SJCRH30 (cell line): ENCODE results near the gene DGKQ. TPM values are rescaled to one million over a fixed set of nuclear protein-coding genes. Genes with fewer than 3 reads are reported as not detected.
"Not testable (repeated sequence)": the region's sequence is repeated elsewhere in the genome, so short reads cannot be mapped to it uniquely, and the experiment has no call there.

Experiments
- DNase-seq, 2 experiments: peaks; one replicate each; pipeline ENCODE4 v3.0.0-alpha.2; 2015 to 2020
- H3K27ac ChIP-seq: fragments of 250-450 bp; sonication (Bioruptor Pico); 2 replicates; pipeline ENCODE4 v1.5.1; 2020; ENCODE audit warnings: mild to moderate bottlenecking, moderate library complexity
- H3K27me3 ChIP-seq: fragments of 250-450 bp; sonication (Bioruptor Pico); 2 replicates; pipeline ENCODE4 v1.5.1; 2020; ENCODE audit warnings: mild to moderate bottlenecking, moderate library complexity
- H3K36me3 ChIP-seq: fragments of 250-450 bp; sonication (Bioruptor Pico); 2 replicates; pipeline ENCODE4 v1.5.1; 2020; ENCODE audit warnings: mild to moderate bottlenecking, moderate library complexity
- H3K4me1 ChIP-seq: fragments of 250-450 bp; sonication (Bioruptor Pico); 2 replicates; pipeline ENCODE4 v1.5.1; 2020; ENCODE audit warnings: mild to moderate bottlenecking, moderate library complexity
- H3K4me3 ChIP-seq: fragments of 250-450 bp; sonication (Bioruptor Pico); 2 replicates; pipeline ENCODE4 v1.5.1; 2020; ENCODE audit warnings: mild to moderate bottlenecking, moderate library complexity
- H3K9me3 ChIP-seq: fragments of 250-450 bp; sonication (Bioruptor Pico); replicated peaks from 2 replicates; pipeline ENCODE4 v1.5.1; 2020; ENCODE audit warnings: mild to moderate bottlenecking, moderate library complexity
- total RNA-seq: library from RNA; depleted of rRNA; stranded (reverse); fragments of >200 nt; shearing (Covaris generic); gene quantifications from 2 replicates; pipeline ENCODE4 v1.2.3, GENCODE V29; 2014

The DGKQ gene
- total RNA-seq, 1 experiment from 2014 or later: 2.8 TPM

DNA sequence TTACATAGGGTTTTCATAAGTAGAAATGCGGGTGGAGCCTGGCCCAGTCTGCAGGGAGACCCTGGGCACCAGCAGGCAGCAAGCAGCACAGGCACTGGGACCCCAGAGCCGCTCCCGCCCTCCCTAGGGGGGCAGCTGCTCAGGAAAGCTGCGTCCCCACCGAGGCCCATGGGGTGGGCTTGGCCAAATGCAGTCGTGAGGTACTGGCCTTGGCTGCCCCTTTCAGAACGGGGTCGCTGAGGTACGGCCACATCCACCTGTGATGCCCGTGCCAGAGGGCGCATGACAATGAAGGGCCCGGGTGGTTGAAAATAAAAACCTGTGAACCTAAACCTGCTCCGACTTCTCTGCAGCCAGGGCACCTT is 24.5 kb downstream of the DGKQ start:
- no peaks in the 10 kb centered on the region for H3K4me1 ChIP-seq
- DNase-seq: no peak
- no peaks in the 10 kb centered on the region for H3K27me3 ChIP-seq
- no peak overlapping the region for H3K4me3 ChIP-seq
- H3K27ac ChIP-seq: no peak overlapping the region
- no peaks in the 10 kb centered on the region for H3K9me3 ChIP-seq
- no peaks in the 10 kb centered on the region for H3K36me3 ChIP-seq

DNA sequence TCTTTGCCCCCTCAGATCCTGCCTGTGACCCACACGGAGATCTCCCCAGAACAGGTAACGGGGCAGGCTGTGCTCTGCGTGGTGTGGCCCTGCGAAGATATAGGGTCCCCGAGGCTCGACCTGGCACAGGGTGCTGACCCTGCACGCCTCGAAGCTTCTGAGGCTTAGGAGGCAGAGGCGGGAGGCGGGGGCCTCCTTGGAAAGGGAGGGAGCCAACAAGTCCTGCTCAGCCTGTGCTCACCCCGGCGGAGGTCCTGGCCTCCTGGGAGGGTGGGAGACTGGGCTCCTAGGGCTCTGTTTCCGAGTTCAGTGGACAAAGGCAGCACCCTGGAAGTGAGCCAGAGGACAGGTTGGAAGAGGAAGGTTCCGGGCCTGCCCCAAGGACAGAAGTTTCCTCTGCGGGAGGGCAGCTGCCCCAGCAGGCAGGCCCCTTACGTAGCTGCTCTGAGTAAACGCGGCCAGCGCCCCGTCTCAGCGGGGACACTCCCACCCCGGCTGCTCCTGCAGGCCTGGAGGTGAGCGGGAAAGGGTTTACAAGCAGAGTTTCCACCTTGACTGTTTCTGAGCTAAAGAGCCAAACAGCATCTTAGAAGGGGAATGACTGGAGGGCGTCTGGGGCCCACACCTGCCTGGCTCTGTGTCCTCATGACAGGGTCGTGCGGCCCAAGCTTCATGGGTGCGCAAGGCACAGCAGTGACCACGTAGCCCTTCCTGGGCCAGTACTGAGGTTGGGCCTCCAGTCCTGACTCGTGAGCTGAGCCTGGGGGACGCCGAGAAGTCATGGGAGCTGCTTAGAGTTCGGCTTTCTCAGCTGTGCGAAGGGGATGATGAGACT is 25.1 kb downstream of the DGKQ start:
- Histone ChIP-seq H3K27me3 (no peaks in the 10 kb centered on the region), H3K9me3 (no peaks in the 10 kb centered on the region), H3K4me1 (no peaks in the 10 kb centered on the region), H3K27ac (no peak overlapping the region), H3K4me3 (no peak overlapping the region), H3K36me3 (no peaks in the 10 kb centered on the region)
- DNase-seq: no peak

DNA sequence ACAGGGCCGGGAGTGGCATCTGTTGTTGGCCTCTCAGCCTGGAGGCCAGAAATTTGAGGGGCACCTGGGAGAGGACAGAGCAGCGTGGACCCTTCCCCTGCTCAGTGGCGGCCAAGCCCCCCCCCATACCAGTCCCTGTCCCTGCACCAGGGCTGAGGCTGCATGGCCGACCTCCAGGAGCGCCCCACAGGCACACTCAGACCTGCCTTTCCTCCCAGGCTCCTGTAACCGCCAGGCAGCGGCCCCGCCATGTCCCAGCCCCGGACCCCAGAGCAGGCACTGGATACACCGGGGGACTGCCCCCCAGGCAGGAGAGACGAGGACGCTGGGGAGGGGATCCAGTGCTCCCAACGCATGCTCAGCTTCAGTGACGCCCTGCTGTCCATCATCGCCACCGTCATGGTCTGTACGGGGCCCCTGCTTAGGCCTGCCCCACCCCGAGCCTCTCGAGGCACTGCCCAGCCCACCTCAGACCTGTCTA is 25.8 kb downstream of the DGKQ start:
- DNase-seq: no peak
- Histone ChIP-seq H3K36me3 (no peaks in the 10 kb centered on the region), H3K27me3 (no peaks in the 10 kb centered on the region), H3K4me1 (no peaks in the 10 kb centered on the region), H3K4me3 (no peak overlapping the region), H3K9me3 (no peaks in the 10 kb centered on the region), H3K27ac (no peak overlapping the region)

DNA sequence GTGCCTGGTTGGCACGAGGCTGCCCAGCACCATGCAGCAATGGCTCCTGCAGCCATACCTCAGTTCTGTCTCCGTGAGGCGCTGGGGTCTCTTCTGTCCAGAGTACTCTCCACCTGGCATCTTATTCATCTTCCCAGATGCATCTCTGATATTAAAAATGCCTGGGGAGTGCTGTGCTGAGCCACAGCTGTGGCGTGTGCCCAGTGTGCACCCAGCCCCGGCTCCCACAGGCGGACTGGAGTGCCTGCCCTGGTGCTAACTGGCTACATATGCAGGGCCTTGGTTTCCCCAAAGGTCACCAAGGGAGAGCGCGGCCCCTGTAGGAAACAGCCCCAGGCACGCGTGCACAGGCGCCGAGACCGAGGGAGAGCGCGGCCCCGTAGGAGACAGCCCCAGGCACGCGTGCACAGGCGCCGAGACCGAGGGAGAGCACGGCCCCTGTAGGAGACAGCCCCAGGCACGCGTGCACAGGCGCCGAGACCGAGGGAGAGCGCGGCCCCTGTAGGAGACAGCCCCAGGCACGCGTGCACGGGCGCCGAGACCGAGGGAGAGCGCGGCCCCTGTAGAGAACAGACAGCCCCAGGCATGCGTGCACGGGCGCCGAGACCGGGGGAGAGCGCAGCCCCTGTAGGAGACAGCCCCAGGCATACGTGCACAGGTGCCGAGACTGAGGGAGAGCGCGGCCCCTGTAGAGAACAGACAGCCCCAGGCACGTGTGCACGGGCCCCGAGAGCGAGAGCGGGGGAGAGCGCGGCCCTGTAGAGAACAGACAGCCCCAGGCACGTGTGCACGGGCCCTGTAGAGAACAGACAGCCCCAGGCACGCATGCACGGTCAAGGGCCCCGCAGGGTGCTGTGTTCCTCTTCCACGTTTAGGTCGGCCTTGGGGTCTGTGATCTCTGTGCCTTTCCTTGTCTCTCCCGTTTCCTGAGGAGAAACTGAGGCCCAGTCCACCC is 26.6 kb downstream of the DGKQ start:
- H3K4me3 ChIP-seq: no peak overlapping the region
- no peak for DNase-seq

DNA sequence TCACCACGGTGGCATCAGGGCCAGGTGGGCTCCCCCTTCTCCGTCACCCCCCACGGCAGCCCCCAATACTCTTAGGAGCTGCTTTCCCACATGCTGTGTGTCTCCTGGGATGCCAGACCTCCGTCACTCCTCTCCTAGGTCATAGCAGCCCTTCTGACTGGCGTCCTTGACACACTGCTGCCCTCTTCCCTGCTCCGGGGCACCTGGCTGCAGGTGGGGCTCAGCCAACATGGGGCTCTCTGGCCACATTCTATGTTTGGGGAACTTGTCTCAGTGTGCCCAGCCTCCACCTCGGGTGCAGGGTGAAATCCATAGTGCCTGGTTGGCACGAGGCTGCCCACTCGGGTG is 27.3 kb downstream of the DGKQ start:
- no peaks in the 10 kb centered on the region for H3K9me3 ChIP-seq
- DNase-seq: no peak
- H3K4me1 ChIP-seq: no peaks in the 10 kb centered on the region
- no peak overlapping the region for H3K27ac ChIP-seq
- H3K4me3 ChIP-seq: no peak overlapping the region
- no peaks in the 10 kb centered on the region for H3K27me3 ChIP-seq
- H3K36me3 ChIP-seq: no peaks in the 10 kb centered on the region

More for the DNA sequence above, 26.6 kb downstream of the DGKQ start:
- H3K4me1 ChIP-seq: no peaks in the 10 kb centered on the region
- H3K27me3 ChIP-seq: no peaks in the 10 kb centered on the region
- H3K9me3 ChIP-seq: no peaks in the 10 kb centered on the region
- H3K36me3 ChIP-seq: no peaks in the 10 kb centered on the region
- H3K27ac ChIP-seq: no peak overlapping the region

DNA sequence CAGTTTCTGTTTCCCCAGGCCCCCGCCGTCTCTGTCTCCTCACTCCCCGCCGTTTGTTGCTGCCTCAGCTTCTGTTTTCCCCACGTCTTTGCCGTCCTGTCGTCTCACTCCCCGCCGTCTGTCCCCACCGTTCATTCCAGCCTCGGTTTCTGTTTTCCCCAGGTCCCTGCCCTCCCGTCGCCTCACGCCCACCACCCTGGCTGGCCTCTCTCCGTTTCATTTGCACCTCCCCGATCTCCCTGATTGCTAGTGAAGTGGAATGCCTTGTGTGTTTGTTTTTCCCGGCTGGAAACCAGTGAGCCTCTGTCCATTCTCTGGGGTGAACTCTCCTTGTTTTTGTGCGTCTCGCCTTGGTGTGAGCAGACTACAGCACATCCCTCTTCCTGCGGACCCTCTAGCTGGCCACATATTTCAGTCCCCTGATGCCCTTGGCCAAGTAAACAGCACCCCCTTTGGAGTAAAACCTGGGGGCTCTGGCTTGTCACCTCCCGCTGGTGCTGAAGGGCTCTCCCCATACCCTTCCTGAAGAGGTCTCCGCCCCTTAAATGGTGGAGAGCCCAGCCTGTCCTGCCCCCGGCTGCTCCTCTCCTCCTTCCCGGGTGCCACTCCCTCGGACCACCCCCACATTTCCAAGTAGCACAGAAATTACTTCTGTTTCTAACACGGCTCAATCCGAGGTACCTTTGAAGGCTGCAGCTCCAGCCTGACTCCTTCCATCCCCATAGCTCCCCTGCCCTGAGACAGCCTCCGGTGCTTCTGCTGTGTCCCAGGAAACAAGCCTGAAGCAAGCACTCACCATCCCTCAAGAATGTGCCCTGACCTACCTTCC is 27.9 kb downstream of the DGKQ start:
- Histone ChIP-seq H3K9me3 (no peaks in the 10 kb centered on the region), H3K4me1 (no peaks in the 10 kb centered on the region), H3K27me3 (no peaks in the 10 kb centered on the region), H3K4me3 (no peak overlapping the region), H3K27ac (no peak overlapping the region), H3K36me3 (no peaks in the 10 kb centered on the region)
- no peak for DNase-seq

DNA sequence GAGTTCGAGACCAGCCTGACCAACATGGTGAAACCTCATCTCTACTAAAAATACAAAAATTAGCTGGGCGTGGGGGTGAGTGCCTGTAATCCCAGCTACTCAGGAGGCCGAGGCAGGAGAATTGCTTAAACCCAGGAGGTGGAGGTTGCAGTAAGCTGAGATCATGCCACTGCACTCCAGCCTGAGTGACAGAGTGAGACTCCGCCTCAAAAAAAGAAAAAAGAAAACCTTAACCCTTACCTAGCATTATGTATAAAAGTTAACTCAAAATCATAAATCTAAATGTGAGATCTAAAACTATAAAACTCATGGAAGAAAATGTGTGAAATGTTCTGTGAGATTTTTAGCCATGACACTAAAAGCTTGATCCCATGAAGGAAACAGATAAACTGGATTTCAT is 33.9 kb downstream of the DGKQ start:
- not testable (repeated sequence) for H3K4me1 ChIP-seq, H3K27me3 ChIP-seq, H3K4me3 ChIP-seq, DNase-seq, H3K36me3 ChIP-seq, H3K27ac ChIP-seq, H3K9me3 ChIP-seq

DNA sequence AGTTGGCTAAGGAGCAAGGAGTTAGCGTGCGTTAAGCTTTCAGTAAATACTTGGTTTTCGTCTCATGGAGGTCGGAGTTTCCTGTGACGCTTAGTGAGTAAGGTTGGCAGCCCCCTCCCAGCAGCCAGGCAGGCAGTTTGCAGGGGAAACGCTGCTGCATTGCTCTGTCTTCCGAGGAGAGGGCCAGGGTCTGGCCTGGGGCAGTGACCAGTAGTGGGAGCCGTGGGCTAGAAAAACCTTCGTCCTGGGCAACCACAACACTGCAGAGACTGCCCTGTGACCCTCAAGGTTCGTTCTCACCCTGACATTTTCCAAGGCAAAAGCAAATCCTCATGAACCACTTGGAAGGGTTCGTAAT is 40.7 kb downstream of the DGKQ start:
- Histone ChIP-seq H3K27me3 (no peaks in the 10 kb centered on the region), H3K4me1 (peaks cover 13% of the 10 kb centered on the region), H3K27ac (peak overlapping the region; percentile 47), H3K36me3 (no peaks in the 10 kb centered on the region), H3K4me3 (peak overlapping the region; percentile 86), H3K9me3 (no peaks in the 10 kb centered on the region)
- DNase-seq: peak in 1 of 2 experiments; percentile 26

DNA sequence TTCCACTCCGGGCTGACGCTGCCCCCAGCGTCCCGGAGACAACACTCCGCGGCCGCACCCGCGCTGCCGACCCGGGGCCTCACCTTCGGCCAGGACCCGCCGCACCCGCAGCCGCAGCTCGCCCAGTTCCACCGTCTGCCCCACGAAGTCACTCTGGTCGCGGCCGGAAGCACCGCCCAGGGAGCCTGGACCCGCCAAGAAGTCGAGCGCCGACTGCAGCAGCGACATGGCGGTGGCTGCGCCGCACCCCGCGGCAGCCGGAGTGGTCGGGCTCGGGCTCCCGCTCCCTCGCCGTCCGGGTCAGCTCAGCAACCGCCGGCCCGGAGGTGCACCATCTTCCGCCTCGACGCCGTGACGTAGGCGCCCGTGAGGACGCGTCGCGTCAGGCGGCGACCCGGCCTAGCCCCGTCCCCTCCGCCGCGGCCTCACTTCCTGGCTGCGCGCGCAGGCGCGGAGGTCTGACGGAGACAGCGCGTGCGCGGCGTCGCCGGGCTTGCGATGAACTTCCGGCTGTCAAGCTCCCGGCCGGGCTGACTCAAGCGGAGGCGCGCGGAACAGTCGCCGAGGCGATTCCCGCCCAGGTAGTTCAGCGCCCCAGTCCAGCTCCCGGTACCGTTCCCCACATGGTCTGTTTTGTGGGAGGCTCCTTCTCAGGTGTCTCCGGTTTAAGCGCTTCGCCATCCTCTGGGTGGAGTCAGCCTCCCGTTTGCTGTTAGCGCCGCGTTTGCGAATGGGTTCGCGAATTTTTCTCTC is 41.2 kb downstream of the DGKQ start, which contains the start of the genes GAK and TMEM175:
GAK (minus strand) TSS at position 357 of the 753 bp plus-strand sequence; CDS start at position 228, 129 bp downstream.
TMEM175 (plus strand) TSS at position 501 of the 753 bp plus-strand sequence. CDS start 15,280 bp downstream, outside the sequence.
- no peaks in the 10 kb centered on the region for H3K27me3 ChIP-seq
- no peaks in the 10 kb centered on the region for H3K9me3 ChIP-seq
- H3K4me1 ChIP-seq: peaks cover 13% of the 10 kb centered on the region
- no peaks in the 10 kb centered on the region for H3K36me3 ChIP-seq
- DNase-seq: peak; percentile 93 to 95
- H3K4me3 ChIP-seq: peak within 1 kb of the TSS; percentile 86
- peak within 1 kb of the TSS; percentile 47 for H3K27ac ChIP-seq

DNA sequence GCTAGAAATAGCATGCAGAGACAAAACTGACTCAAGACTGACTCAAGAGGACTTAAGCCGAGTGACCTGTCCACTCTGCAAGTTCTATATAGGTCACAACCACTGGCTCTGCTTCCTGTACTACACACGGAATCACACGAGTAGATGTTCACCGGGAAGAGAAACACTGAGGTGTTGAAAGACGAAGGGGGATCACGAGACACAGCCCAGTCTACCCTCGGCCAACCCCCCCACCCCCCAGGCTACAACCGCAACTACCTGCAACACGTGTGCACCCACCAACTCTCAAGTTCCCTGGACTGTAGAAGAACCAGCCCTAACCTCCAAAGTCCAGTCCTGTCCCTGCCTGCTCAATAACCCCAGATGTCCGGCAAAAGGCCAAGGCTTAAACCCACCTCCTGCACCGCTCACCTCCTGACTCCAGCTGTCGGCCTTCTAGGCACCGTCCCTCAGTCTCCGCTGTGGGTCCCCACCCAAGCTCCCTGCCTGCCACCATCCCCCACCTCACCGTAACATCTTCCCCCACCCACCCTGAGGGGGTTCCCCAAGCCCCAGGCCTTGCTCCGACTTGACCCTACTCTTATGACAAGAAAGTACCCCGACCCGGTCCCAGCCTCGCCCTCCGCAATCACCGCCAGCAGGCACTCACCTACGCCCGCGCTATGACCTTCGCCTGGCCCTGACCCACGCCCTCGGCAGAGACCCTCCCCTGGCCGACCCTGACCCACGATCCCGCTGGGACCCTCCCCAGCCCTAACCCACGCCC is 42.0 kb downstream of the DGKQ start:
- Histone ChIP-seq H3K4me3 (peak overlapping the region; percentile 86), H3K36me3 (0 out of 2 replicates have a peak, but pooled peaks cover under 1% of the 10 kb centered on the region), H3K27ac (peak overlapping the region; percentile 47), H3K9me3 (no peaks in the 10 kb centered on the region), H3K27me3 (no peaks in the 10 kb centered on the region), H3K4me1 (peaks cover 13% of the 10 kb centered on the region)
- DNase-seq: peak in 1 of 2 experiments; percentile 24

DNA sequence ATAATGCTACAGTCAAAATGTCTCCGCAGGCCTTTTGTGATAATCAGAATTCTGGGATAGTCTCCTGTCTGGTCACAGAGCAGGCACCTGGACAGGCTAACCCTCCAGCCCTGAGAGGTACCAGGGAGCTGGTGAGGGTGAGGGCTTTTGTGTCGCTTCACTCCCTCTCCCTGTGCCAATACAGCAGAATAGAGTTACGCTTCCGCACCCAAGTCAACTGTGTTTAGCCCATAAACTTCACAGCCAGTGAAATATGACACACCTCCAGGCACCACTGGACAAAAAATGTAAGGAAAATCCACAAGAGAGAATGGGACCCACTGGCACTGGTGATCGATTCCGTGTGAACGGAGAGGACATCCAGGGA is 42.6 kb downstream of the DGKQ start:
- 0 out of 2 replicates have a peak, but pooled peaks cover 3% of the 10 kb centered on the region for H3K36me3 ChIP-seq
- peaks cover 13% of the 10 kb centered on the region for H3K4me1 ChIP-seq
- no peaks in the 10 kb centered on the region for H3K27me3 ChIP-seq
- peak in 1 of 2 experiments; percentile 13 for DNase-seq
- H3K4me3 ChIP-seq: peak overlapping the region; percentile 86
- no peak overlapping the region for H3K27ac ChIP-seq
- no peaks in the 10 kb centered on the region for H3K9me3 ChIP-seq

DNA sequence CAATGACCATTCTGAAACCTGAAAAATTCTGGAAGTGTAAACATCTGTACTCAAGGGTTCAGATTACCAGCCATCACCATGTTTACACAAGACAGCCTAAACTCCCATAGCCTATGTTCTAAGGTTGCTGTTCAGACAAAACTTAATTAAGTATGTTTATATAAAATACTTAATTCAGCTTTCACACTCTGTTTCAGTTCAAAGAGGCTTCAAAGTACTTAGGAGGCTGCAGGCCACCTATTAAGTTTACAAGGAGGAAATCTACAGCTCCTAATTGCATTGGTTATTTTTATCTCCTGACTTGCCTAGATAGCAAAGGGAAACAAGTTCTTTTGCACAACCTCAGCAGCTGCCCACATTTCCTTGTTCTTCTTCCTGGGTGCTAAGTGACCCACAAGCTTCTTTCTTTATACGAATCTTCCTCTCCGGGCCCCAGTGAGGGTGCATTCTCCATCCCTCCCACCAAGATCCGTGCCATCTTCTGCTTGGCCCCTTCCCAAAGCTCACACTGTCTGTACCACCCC is 43.3 kb downstream of the DGKQ start:
- H3K27ac ChIP-seq: no peak overlapping the region
- DNase-seq: no peak
- no peak overlapping the region; the same call in 1 of the 2 replicates for H3K4me3 ChIP-seq

More for the DNA sequence above, 43.3 kb downstream of the DGKQ start:
- H3K36me3 ChIP-seq: peaks cover 5% of the 10 kb centered on the region; the same call in 1 of the 2 replicates
- no peaks in the 10 kb centered on the region for H3K27me3 ChIP-seq
- H3K4me1 ChIP-seq: peaks cover 13% of the 10 kb centered on the region
- no peaks in the 10 kb centered on the region for H3K9me3 ChIP-seq
